Measurements from ENCODE around the gene RFX8.

Gene RFX8

DNA sequence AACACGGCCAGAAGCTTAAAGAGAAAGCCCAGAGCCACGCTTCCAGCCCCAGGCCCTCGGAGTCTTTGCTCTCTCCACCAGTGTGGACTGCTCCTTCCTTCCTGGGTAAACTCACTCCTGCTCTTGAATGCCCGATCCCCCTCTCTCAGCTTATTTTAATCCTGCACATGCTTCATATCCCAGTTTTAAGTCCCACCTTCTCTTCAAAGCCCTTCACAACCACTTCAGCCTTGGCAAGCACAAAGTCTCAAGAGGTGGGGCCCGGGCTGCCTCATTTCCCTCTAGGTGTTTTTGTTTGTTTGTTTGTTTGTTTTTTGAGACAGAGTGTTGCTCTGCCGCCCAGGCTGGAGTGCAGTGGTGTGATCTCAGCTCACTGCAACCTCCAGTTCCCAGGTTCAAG, 66.0 kb downstream of the RFX8 start:
- no peak for DNase-seq

DNA sequence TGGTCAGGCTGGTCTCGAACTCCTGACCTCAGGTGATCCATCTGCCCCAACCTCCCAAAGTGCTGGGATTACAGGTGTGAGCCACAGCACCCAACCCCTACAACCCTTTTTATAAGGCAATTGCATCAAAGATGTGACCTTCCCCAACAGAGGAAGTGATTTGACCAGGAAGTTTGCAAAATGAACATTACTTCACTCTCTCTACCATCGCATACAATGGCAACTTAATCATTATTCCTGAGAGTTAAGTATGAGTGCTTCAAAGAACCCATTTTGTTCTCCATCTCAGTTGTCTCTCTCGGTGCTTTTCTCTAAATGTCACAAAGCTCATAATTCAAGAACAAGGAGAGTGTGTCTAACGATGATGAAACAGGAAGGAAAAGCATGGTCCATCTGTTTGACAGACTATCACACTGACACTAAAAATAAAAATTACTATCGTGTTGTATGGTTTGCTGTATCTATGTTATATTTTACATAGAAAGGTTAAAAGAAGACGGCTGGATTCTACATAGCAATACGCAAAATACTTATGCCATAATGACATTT, 69.5 kb downstream of the RFX8 start:
- DNase-seq, result no peak

DNA sequence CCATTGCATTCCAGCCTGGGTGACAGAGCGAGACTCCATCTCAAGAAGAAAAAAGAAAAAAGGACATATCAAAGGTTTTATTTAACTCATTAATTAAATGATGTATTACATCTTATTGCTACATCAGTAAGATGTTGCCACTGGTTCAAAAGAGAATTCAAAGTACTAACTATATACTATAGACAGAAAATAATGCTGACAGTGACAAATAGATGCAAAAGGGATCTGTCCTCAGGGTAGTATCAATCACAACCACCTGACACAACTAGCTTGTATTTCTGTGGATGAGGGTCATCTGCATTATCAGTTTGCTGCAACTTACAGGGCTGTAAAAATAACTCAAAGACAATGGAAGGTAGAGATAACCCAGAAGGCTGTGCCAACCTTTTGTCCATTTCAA, 71.2 kb downstream of the RFX8 start:
- DNase-seq, result no peak

DNA sequence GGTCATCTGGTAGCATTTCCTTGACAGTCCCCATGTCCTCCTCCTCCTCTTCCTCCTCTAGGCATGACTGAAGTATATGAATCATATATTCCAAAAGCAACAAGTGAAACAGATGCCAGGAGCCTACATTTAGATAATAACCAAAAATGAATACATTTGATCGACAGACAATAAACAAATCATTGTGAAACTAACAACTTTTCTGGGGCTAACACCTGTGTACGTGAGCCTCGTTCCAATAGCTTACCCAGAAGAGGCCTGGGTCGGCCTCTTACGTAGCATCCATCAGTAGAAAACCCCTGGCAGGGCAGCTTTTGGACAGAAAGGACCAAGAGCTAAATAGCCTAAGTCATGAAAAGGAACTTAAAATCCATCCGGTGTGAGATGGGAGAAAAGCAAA, 72.3 kb downstream of the RFX8 start:
- DNase-seq, result no peak

DNA sequence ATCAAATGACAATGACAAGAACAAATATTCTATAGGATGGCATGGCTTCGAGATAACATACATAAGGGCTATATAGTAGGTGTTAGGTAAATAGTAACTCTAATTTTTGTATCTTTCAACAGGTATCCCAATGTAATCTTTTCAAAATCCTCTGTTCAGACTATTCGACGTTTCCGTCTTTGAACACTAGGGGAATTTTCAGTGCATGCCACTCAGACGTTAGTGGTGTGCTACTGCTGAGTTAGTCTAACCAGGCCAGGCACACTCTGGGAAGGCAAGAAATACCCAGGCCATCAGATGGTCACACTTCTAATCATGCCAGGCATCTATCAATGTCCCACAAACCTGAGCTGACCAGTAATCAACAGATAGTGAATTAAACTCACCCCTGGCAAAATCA, 73.0 kb downstream of the RFX8 start:
- DNase-seq, result no peak

DNA sequence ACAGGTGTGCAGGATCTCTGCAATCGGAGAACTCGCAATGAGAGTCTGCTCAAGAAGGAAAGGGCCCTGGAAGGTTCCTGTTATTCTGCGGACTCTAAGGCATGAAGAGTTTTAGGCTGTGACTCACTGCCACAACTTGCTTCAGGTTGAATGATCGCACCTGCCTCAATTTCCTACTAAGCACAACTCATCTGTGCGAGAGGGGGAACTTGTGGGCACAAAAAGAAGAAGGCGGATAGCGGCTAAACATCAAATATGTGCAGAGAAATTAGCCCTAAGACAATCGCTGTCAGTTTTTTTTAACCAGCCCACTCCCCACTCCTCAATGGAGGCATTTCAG, 73.6 kb downstream of the RFX8 start:
- no peak for DNase-seq

DNA sequence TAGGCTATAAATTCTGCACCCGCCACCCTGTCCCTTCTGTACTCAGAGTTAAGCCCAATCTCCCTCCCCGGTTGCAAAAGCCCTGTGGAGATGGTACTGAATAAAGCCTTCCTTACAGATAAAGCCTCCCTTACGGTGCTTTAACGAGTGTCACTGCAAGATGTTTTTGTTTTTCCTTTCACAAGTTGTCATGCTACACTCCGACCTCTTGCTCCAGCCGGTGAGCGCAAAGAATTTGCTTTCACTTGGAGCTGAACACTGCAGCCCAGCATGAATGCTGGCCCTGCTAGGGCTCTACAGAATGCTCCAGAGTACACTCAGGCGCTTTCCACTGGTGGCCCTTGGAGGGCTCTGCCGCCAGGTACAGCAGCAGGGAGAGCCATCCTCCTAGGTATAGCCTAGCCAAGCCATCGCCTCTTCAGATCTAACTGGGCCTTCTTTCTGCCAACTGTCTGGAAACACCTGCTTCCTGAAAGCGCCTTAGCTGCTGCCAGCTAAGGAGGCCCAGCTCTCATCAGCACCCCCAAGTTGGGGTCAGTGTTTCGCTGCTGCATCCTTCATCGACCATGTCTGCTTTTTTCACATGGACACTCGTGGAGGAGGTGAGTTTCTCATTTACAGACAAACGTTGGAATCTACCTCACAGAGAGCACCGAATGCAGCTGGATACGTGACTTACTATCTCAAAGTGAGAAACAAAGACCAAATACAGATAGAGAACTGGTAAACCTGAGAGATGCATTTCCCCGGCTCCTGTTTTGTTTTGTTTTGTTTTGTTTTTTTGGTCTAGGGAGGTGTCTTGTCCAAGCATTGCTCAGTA, 74.2 kb downstream of the RFX8 start:
- DNase-seq, result no peak

DNA sequence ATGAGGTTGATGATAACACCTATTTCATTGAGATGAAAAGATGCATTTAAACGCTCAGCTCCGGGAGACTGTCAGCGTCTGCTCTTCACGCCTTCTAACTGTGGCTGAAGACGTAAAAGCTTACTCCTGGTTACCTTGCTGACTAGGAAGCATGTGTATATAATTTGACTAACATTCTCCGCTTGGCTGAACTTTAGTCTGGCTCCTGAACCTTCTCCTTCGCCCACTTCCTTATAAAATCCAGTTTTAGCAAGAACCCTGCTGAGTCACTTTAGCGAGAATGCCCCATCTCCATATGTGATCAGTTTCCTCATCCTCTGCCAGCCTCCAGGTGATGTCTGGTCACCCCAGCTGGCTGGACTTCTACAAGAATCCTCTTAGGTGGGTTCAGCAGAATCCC, 74.9 kb downstream of the RFX8 start:
- DNase-seq, result no peak

DNA sequence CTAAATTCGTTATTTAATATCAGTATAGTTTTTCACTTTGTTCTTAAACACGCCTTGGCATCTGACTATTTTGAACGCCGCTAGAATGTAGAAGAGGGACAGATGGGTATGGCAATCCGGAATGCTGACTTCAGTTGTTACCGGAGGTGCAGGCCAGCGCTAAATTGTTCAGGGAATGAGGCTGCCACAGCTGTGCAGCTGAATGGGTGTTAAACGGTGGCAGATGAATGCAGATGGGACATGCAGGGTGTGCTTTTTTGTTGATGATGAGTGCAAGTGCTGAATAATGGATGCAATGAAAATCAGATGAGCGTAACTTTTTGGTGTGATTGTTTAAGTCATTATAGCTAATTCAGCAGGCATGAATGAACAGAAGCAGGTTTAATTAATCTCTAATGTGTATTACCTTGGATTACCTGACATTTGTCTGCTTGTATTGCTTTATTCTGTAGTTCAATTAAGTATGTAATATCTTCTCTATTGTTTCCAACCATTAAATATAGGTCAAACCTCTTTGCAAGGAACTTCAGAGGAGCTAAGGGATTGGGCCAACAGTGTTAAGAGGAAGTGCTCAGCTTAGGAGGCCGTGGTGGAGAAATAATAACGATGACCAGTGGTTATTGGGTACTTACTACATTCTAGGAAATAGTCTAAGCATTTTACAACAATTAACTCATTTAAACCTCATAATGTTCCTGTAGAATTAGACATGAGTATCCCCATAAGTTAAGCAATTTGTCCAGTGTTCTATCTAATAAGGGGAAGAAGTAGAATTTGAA, 75.7 kb downstream of the RFX8 start:
- no peak for DNase-seq

DNA sequence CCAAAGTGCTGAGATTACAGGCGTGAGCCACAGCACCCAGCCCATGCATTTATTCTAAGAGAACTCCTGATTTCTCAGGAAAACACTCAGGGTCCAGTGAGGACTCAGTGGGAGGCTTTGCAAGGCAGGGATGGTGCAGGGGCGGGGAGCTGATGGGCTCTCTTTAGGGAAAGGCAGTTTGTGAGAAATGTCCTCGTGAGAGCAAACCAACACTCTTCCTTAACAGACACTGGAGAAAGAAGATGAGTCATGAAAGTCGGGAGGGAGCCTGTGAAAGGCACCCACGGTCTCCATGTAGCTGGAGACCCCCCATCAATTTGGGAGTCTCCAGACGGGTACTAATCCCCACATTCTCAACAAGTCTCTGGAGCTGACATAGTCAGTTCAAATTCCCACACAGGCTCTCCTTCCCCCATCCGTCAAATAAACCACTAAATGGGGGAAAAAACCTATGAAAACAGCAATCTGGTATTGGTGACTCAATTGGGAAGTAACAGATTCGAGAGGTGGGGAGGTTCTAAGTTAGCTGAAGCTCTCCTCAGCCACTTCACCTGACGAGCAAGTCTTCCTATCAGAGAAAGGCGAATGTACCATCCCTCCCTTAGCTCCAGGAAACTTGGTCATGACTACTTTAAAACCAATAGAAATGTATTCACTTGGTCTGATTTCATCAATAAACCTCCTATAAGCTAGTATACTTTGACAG, 76.6 kb downstream of the RFX8 start:
- DNase-seq, result no peak

DNA sequence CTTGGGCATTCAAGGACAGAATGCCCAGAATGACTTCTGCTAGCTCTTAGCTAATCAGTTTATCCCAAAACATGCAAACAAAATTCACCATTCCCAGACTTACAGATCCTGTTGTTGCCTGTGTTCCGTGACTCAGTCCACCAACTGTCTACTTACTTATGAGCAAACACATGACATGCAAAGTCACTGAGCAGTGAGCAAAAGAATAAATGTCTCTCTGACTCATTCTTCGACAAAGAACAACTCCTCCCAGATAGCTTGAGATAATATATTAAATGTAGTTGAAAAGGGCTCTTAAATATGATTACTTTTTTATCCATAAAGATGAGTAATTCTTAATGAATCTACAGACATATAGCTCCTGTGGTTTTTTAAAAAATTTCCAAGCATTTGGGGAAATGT, 78.6 kb downstream of the RFX8 start:
- DNase-seq, result no peak

DNA sequence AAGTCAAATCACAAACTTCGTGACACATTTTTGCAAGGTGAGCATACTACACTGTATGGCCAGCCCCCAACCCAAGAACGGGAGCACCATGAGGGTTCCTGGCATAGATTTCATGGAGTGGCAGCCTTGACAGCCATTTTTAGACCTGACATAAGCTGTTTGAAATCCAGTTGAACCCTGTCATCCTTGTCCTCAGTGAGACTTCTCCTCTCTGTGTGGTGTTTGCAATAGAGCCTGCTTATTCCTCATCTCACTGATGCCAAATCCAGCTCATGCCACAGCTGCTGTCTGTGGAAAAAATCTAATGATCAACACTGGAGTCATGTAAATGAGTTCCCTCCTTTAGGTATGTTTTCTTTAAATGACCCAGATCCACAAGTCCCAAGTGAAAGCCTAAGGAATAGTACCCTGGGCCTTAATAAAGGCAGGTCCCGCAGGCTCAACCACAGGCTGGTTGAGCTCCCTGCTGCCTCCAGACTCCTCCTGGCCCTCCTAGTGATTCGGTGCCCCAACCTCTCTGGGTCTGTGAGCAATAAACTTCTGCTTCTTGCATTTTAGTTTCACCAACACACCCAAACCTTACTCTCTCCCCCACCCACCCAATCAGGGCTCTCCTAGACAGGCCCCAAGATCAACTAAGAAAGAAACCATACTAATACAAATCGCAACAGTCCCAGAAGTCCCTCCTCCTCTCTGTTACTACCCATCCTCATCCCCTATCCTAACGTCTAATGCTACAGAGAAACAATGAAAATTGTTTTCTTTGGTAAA, 79.2 kb downstream of the RFX8 start:
- no peak for DNase-seq

DNA sequence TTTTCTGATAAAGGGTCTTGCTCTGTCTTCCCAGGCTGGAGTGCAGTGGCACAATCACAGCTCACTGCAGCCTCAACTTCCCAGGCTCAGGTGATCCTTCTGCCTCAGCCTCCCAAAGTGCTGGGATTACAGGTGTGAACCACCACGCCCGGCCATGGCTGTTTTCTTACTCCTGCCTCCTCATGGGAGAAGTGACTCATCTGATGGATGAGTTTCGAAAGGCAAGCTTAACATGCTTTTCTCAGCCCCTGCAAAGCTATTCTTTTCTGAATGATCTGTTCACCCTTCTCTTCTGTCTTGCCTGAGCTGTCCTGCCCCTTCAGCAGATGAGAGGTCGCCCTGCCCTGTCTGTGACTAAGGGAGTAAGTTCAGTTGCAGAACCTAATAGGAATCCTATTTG, 86.7 kb downstream of the RFX8 start:
- no peak for DNase-seq

DNA sequence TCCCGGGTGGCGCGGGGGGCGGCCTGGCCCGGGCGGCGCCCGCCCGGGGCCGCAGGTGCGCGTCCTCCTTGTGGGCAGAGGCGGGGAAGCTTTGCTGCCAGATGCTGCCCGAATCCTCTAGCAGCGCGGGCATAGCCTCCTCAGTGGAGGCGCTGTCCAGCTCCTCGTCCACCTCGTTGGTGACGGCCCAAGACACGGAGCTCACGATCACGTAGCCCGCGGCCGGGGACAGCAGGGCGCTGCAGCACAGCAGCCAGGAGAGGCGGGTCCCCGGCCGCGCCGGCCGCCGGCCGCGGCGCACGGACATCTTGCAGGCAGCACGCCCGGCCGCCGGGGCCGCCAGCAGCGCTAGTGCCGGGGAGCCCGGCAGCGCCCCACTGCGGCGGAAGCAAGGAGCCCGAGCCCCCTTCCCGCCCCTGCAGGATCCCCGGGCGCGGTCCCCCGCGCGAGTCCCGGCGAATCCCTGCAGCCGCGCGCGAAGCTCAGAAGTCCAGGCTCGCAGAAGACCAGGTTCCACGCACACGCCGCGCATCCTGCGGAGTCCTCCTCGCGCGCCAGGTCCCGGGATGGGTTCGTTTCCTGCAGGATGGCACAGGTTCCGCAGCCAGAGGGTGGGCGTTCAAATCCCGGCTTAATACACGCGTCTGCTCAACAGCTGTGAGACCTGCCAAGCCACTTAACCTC, 87.6 kb downstream of the RFX8 start, which contains the start of gene CREG2:
Gene CREG2, minus strand, starts transcription at position 353 of the 684 bp plus-strand sequence. Its CDS starts 46 bp downstream, at position 307.
- peak; percentile 33 to 45 for DNase-seq

DNA sequence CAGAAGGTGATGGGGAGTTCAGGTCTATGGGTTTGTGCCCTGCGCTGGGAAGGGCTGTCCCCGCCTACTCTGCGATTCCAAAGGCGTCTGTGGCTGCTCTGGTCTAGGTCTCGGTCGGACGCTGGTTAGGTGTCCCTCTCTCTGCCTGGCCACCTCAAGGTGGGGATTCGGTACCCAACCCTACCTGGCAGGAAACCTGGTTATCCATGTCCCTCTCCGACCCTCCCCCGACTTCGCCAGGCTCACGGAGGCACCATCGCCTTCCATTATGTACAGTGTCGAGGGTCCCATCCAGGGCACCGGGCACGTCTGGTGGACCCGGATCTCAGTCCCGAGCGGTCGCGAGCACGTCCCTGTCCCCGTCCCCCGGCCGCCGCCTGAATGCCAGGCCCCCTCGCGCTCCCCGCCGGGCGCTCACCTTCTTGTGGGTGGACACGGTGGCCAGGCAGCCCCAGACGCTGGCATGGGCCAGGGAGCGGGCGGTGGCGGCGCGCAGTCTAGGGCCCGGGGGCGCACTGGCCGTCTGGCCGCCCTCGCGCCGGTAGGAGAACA, 88.2 kb downstream of the RFX8 start:
- DNase-seq, result no peak

DNA sequence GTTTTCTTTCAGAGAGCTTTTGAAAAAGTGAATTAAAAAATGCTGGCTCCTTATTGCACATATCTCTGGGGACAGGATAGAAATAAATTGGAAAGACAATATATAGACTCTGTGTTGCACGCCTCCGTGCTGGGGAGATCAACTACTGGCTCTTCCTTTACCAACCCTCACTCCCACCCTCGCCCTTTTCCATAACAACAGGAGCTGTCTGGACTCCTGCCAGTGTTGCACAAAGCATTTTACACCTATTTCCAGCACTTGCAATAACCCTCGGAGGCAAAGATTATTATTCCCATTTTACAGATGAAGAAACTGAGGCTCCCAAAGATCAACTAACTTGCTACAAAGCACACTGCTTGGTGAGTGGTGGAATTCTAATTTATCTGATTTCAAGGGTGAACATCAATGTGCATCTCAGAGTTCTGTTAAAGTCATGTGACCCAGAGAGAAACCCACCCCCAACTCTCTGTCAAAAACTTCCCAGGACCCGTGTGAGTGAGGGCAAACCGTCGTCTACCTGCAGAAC, 91.8 kb downstream of the RFX8 start:
- no peak for DNase-seq

DNA sequence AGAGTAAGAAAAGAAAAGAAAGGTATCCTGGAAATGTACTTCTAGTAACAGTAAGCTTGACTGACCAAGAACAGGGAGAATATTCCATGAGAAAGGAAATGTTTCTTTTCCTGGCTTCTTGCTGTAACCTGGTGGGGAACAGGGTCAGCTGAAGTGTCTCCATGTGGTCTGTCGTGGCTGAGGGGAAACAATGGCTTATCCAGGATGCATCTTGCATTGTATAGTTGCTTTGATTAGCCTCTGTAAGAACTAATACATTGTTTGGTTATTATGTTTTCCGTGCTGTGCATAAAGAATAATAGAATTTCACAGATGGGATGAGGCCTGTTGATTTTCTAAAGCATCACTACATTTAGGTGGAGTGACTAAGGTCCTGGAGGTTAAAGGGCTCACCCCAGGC, 92.5 kb downstream of the RFX8 start:
- DNase-seq, result no peak

DNA sequence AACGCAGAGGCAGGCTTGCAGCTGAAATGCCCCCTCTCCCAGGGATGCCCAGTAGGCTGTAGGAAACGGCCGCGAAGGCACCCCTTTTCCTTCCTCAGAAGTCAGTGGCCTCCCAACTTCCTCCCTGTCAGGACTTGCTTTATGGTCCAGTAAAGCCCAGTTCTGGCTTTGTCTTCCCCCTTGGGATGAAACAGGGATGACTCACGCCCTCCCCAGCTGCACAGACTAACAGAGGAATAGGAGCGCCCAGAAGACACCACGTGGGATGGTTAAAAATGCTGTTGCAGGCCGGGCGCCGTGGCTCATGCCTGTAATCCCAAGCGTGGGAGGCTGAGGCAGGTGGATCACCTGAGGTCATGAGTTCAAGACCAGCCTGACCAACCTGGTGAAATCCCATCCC, 94.5 kb downstream of the RFX8 start:
- DNase-seq, result no peak

DNA sequence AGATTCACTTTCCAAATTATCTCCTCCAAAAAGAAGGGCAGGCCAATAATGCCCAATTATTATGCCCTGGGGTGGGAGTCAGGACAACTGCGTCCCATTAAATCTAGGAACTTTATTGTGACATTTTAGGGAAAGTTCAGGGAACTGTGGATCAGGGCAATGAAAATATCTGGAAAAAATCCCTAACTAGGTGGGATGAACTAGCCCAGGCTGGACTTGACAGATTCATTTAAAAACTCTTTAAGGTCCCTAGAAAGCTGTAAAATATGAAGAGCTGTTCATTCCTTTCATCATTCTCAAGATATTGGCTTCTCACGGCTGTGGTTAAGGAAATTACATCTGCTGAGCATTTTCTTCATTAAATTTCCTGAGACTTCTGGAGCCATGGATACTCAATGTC, 95.8 kb downstream of the RFX8 start:
- no peak for DNase-seq

DNA sequence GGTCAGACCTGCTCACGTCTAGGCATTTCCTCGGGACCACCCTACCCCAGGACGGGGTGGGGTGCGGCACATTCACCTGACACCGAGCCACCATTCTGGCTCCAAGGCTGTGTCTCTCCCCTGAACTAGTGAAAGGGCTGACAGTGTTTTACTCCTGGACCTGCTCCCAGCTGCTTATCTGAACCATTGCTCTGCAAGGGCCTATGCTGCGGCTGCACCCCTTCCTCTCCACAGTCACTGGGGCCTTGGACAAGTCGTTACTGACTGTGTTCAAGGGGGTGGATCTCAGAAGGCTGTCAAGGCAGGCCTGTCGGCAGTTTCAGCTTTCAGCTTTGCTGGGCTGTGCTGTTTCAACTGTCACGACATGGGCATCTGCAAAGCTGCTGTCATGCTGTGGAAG, 99.3 kb downstream of the RFX8 start:
- DNase-seq, result no peak

DNA sequence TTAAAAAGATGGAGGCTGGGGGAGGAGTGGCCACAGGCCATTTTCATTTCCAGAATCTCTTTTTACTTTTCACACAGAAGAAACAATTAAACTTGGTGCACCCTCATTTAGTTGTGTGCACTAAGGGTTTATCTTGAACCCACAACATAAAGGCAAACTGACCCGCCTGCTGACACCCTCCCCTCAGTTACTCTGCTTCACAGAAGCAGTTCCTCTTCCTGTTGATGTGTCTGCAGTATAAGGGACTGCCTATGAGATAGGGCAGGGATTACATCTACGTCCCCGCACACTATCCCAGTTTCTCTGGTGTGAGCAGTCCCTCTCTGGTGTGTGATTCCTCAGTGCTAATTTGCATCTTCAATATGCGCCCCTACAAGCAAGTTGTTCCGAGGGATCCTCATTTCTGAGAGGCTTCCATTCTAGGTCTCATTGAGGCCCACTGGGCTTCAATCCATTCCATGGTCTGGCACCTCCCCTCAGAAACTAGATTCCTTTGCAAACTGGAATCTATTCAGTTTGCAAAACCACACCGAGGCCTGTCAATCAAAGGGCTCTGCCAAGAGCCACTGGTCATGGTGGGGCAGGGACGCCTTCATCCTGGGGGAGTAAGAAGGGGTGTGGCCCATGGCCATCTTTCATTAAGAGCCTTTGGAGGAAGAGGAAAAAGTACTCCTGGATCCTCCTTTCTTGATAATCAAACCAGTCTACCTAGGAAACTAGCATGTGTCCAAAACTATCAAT, 99.9 kb downstream of the RFX8 start:
- DNase-seq, result no peak
